K562 (cell line): ENCODE measurements around the gene MBD3L4. TPM values are rescaled to one million over a fixed set of nuclear protein-coding genes. Genes with fewer than 3 reads are reported as not detected.

Experiments
- ATF3 ChIP-seq, 2 experiments: fragments of 450-650 bp in 1 of 2; sonication (generic) in 1 of 2; formaldehyde crosslinking in 1 of 2; IDR thresholded peaks in 1 of 2; conservative IDR thresholded peaks in 1 of 2; 2 replicates each; pipeline versions ENCODE4 v1.6.1 to v1.8.1; 2016 to 2023; ENCODE audit warnings: mild to moderate bottlenecking in 2 of 2, moderate library complexity in 2 of 2, inconsistent platforms in 1 of 2, missing genetic modification reagents in 1 of 2
- CEBPG ChIP-seq, 3 experiments: fragments of 200-800 bp in 1 of 3; sonication (Bioruptor generic) in 1 of 3; sonication (generic) in 1 of 3; formaldehyde crosslinking in 1 of 3; IDR thresholded peaks in 2 of 3; conservative IDR thresholded peaks in 1 of 3; 2 replicates each; pipeline versions ENCODE4 v1.6.1 to v1.8.0; 2016 to 2022; ENCODE audit warnings: missing compliant biosample characterization in 2 of 3, missing genetic modification characterization in 2 of 3, mild to moderate bottlenecking in 1 of 3, missing genetic modification reagents in 1 of 3
- CSDE1 ChIP-seq, 2 experiments: fragments of 450-650 bp; IDR thresholded peaks; 2 replicates each; pipeline ENCODE4 v1.6.1; 2016; ENCODE audit warnings: mild to moderate bottlenecking in 1 of 2
- E2F6 ChIP-seq, 2 experiments: IDR thresholded peaks; 2 replicates each; pipeline ENCODE4 v1.6.1; 2011; ENCODE audit warnings: borderline replicate concordance in 1 of 2, control low read depth in 1 of 2, low read depth in 1 of 2, low read length in 1 of 2, mild to moderate bottlenecking in 1 of 2, mixed read lengths in 1 of 2, moderate library complexity in 1 of 2; ENCODE audit not compliant: insufficient read depth in 1 of 2, insufficient read length in 1 of 2, poor library complexity in 1 of 2, severe bottlenecking in 1 of 2; ENCODE audit errors: extremely low read depth in 1 of 2
- KLF1 ChIP-seq: fragments of 450-650 bp; IDR thresholded peaks from 2 replicates; pipeline ENCODE4 v1.6.1; 2016; ENCODE audit warnings: missing genetic modification characterization, missing compliant biosample characterization
- MXD1 ChIP-seq: fragments of 250-450 bp; sonication (Bioruptor Pico); IDR thresholded peaks from 2 replicates; pipeline ENCODE4 v1.8.0; 2021; ENCODE audit warnings: borderline replicate concordance, mild to moderate bottlenecking, moderate library complexity; ENCODE audit not compliant: poor library complexity, severe bottlenecking
- MYNN ChIP-seq, 2 experiments: sonication (generic); formaldehyde crosslinking in 1 of 2; IDR thresholded peaks; 2 replicates each; pipeline versions ENCODE4 v1.5.0 to v1.6.1; 2016 to 2020; ENCODE audit warnings: antibody characterized with exemption in 1 of 2, missing genetic modification reagents in 1 of 2
- NFIX ChIP-seq: fragments of 250-450 bp; sonication (Bioruptor Pico); IDR thresholded peaks from 2 replicates; pipeline ENCODE4 v1.4.0; 2020; ENCODE audit warnings: low read depth, mild to moderate bottlenecking, moderate library complexity
- POLR2AphosphoS2 ChIP-seq: IDR thresholded peaks from 2 replicates; pipeline ENCODE4 v1.6.1; 2012; ENCODE audit warnings: low read length, improper control_type of control experiment
- RBM14 ChIP-seq: fragments of 200-400 bp; formaldehyde crosslinking; IDR thresholded peaks from 2 replicates; pipeline ENCODE4 v1.6.1; 2018; ENCODE audit warnings: low read depth, mild to moderate bottlenecking, low read length, moderate library complexity, borderline replicate concordance; ENCODE audit not compliant: insufficient read depth
- RCOR1 ChIP-seq, 2 experiments: IDR thresholded peaks; 2 replicates each; pipeline ENCODE4 v1.6.1; 2012; ENCODE audit warnings: low read depth in 2 of 2, low read length in 2 of 2, borderline replicate concordance in 1 of 2, improper control_type of control experiment in 1 of 2
- RNF2 ChIP-seq: sonication (generic); IDR thresholded peaks from 2 replicates; pipeline ENCODE4 v1.6.1; 2016
- TFAP4 ChIP-seq: sonication (generic); formaldehyde crosslinking; IDR thresholded peaks from 2 replicates; pipeline ENCODE4 v1.8.0; 2022; ENCODE audit warnings: missing genetic modification reagents, mild to moderate bottlenecking, moderate library complexity, borderline replicate concordance
- ZFP30 ChIP-seq: fragments of 250-450 bp; sonication (Bioruptor Pico); IDR thresholded peaks from 2 replicates; pipeline ENCODE4 v1.8.0; 2022; ENCODE audit warnings: moderate library complexity, mild to moderate bottlenecking, inconsistent platforms, borderline replicate concordance
- ZNF12 ChIP-seq: sonication (generic); formaldehyde crosslinking; IDR thresholded peaks from 2 replicates; pipeline ENCODE4 v1.4.0; 2020; ENCODE audit warnings: mild to moderate bottlenecking, missing genetic modification reagents
- ZNF592 ChIP-seq: fragments of 450-650 bp; IDR thresholded peaks from 2 replicates; pipeline ENCODE4 v1.6.1; 2017; ENCODE audit warnings: antibody characterized with exemption, mild to moderate bottlenecking
- polyA plus RNA-seq, 8 experiments: library from polyadenylated mRNA; depleted of rRNA in 4 of 8; stranded (reverse) in 5 of 8; unstranded in 3 of 8; fragments of >200 nt; fragmentation: Nextera tagmentation in 2 of 8; fragmentation: Illumina TruSeq in 1 of 8; extraction: Ambion mirVana in 2 of 8; extraction: Trizol in 1 of 8; gene quantifications; 2 replicates each; pipeline versions ENCODE4 v1.2.1 to v1.2.3, GENCODE V29; 2011 to 2014; ENCODE audit warnings: inconsistent platforms in 1 of 8, missing spikeins in 1 of 8
- total RNA-seq, 7 experiments: library from RNA; depleted of rRNA in 6 of 7; stranded (reverse); fragments of >200 nt in 6 of 7; fragmentation: Illumina TruSeq in 2 of 7; extraction: Trizol in 2 of 7; gene quantifications; 2 replicates each; pipeline versions ENCODE4 v1.2.1 to v1.2.3, GENCODE V29; 2011 to 2021; ENCODE audit warnings: low replicate concordance in 1 of 7

Gene MBD3L4
- total and polyA plus RNA-seq, 9 of the 15 experiments (the other 6 are each of a cell fraction or from before 2014, with no cell fraction given) = not detected

GRCh38 chr19:7083076-7083956 lies 43.3 kb upstream of the MBD3L4 start (continued):
- TF ChIP-seq ZNF592 = no peak
- no peak for TF ChIP-seq TFAP4 (CRISPR knock-in tag)
- no peak for TF ChIP-seq CSDE1 (IDR thresholded peaks at IDR 0.05)
- no peak for TF ChIP-seq MXD1 (CRISPR knock-in tag)
- TF ChIP-seq RCOR1 (IDR thresholded peaks at IDR 0.05; ENCODE audit: borderline replicate concordance in 1 of 2, low read depth in 2 of 2, low read length in 2 of 2) = no peak; a peak in 1 of 4 replicates
- TF ChIP-seq CEBPG (CRISPR knock-in tag; IDR thresholded peaks at IDR 0.05) = no peak
- no peak for TF ChIP-seq CEBPG (tag; conservative IDR thresholded peaks at IDR 0.05 in 1 of 2, IDR thresholded peaks at IDR 0.05 in 1 of 2)
- TF ChIP-seq KLF1 (tag) = no peak
- TF ChIP-seq ZNF12 (CRISPR knock-in tag) = no peak
- TF ChIP-seq ATF3 (IDR thresholded peaks at IDR 0.05) = no peak
- no peak for TF ChIP-seq ATF3 (CRISPR knock-in tag; conservative IDR thresholded peaks at IDR 0.05)
- TF ChIP-seq ZFP30 (CRISPR knock-in tag) = no peak
- TF ChIP-seq RBM14 = no peak
- no peak for TF ChIP-seq E2F6 (IDR thresholded peaks at IDR 0.05; ENCODE audit: borderline replicate concordance in 1 of 2, extremely low read depth in 1 of 2, insufficient read depth in 1 of 2, insufficient read length in 1 of 2, low read depth in 1 of 2, low read length in 1 of 2, poor library complexity in 1 of 2, severe bottlenecking in 1 of 2)
- TF ChIP-seq MYNN (IDR thresholded peaks at IDR 0.05) = no peak
- TF ChIP-seq MYNN (CRISPR knock-in tag; IDR thresholded peaks at IDR 0.05) = no peak
- TF ChIP-seq POLR2AphosphoS2 = no peak
- no peak for TF ChIP-seq NFIX (CRISPR knock-in tag)
- TF ChIP-seq RNF2 = no peak
